GM21390 (cell line): ENCODE measurements around the gene ZNF467.

Source experiments
- ATAC-seq: cut with Tn5 transposase; IDR thresholded peaks from one replicate; pipeline ENCODE4 v1.9.1; 2021; ENCODE audit not compliant: unreplicated experiment

The ZNF467 gene

DNA sequence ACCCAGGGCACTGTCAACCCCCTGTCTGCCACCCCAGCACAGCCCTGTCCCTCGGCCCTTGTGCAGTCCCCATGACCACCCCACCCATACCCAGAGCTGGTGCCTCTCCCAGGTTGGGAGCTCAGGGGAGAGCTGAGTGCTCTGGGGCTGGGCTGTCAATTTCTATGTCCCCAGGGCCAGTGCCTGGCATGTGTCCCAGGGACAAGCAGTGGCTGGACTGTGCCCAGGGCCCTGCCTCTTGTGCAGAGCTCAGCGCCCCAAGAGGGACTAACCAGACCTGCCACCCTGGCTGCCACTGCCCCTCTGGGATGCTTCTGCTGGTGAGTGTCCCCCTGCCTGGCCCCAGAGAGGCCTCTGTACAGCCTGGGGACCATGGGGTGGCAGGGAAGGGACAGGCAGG, 35.8 kb upstream of the ZNF467 start:
- no peak for ATAC-seq

- ATAC-seq, result no peak
Observed at GRCh38 chr7:149808311-149808710, 34.9 kb upstream of the ZNF467 start.

DNA sequence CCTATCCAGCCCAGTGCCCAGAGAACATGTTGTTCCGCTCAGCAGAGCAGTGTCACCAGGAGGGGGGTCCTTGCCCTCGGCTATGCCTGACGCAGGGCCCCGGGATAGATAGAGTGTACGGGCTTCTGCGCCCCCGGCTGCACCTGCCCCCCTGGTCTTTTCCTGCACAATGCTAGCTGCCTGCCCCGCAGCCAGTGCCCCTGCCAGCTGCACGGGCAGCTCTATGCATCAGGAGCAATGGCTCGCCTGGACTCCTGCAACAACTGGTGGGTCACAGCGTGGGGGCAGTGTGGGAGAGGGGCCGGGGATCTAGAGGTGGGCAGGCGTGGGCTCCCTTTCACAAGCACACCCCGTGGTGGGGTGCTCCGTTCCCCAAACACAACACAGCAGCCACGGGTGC, 33.3 kb upstream of the ZNF467 start:
- no peak for ATAC-seq

- no peak for ATAC-seq
Observed at GRCh38 chr7:149804106-149804505, 30.7 kb upstream of the ZNF467 start.

DNA sequence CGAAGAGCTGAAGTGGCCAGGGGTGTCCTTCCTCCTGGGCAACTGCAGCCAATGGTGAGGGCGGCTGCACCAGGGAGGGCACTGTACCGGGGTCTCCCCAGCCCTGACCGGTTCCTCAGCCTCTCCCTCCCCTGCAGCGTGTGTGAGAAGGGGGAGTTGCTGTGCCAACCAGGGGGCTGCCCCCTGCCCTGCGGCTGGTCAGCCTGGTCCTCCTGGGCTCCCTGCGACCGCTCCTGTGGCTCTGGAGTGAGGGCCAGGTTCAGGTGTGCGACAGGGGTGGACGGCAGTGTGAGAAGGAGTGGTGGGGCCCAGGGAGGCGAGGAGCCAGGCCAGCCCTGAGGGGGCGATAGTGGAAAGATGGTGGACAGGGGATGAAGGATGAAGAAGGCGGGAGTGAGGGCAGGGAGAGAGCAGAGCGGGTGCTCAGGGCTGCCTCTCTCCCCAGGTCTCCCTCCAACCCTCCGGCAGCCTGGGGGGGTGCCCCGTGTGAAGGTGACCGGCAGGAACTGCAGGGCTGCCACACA, 30.2 kb upstream of the ZNF467 start:
- no peak for ATAC-seq

DNA sequence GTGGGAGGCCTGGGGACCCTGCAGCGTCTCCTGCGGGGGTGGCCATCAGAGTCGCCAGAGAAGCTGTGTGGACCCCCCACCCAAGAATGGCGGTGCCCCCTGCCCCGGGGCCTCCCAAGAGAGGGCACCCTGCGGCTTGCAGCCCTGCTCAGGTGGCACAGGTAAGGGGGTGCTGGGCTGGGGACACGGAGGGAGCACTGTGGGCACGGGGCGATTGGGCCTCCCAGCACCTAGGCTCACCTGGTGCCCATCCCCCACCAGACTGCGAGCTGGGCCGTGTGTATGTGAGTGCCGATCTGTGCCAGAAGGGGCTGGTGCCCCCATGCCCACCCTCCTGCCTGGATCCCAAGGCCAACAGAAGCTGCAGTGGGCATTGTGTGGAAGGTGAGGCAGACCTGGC, 29.6 kb upstream of the ZNF467 start:
- ATAC-seq, result no peak

DNA sequence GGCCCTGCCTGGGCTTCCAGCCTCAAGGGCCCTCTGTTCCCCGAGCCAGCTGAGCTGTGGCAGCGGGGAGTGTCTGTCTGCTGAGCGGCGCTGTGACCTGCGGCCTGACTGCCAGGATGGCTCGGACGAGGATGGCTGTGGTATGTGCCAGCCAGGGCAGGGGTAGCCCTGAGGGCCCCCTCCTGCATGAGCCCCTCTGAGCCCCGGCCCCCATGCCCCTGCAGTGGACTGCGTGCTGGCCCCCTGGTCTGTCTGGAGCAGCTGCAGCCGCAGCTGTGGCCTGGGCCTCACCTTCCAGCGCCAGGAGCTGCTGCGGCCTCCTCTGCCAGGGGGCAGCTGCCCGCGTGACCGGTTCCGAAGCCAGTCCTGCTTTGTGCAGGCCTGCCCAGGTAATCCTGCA, 28.4 kb upstream of the ZNF467 start:
- ATAC-seq, result no peak

DNA sequence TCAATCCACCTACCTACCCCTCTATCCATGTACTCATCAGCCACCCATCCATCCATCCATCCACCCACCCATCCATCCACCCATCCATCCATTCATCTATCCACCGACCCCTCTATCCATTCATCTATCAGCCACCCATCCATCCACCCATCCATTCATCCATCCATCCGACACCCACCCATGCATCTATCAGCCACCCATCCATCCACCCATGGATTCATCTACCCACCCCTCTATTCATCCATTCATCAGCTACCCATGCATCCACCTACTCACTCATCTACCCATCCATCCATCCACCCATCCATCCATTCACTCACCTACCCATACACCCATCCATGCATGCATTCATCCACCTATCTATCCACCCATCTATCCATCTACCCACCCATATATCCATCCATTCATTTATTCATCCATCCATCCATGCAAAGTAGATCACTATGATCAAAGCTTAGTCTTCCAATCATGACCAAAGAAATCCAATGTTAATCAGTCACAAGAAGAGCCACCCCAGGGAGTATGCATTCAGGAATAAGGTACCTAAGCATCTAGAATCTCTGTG, 27.7 kb upstream of the ZNF467 start:
- ATAC-seq, result no peak

DNA sequence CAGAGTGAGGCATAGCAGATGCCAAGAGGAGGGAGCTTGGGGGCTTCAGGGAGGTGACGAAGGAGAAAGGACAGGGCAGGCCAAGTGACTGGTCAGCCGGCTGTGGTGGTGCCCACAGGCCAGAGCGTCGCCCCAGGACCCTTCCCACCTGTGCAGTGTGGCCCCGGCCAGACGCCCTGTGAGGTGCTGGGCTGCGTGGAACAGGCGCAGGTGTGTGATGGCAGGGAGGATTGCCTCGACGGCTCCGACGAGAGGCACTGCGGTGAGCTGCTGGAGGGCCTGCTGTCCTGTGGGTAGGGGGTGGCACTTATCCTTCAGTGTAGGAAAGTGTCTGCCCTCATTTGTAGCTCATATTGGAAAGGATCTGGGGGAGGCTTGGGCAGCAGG, 26.8 kb upstream of the ZNF467 start:
- ATAC-seq, result no peak

GRCh38 chr7:149799397-149800168, 26.2 kb upstream of the ZNF467 start:
- ATAC-seq, result no peak

DNA sequence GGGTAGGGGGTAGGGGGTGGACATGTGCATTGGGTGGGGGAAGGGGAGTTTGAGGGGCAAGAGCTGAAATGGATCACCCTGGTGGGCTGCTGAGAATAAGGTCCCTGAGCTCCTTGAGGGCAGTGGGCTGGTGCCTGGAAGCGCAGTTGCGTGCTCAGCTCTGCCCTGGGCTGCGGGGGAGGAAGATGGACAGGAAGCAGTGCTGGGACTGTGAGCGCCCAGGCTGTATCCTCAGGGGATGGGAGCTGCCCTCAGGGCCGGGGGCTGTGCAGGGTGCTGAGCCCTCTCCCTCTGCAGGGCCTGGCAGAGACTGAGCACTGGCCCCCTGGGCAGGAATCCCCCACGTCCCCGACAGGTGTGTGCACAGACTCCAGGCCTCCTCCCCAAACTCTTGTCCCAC, 24.4 kb upstream of the ZNF467 start:
- ATAC-seq, result no peak

- ATAC-seq, result no peak
Observed at GRCh38 chr7:149796287-149796860, 23.0 kb upstream of the ZNF467 start.

- ATAC-seq, result no peak
Observed at GRCh38 chr7:149795126-149795525, 21.7 kb upstream of the ZNF467 start.

GRCh38 chr7:149794661-149795060, 21.3 kb upstream of the ZNF467 start:
- ATAC-seq, result no peak

- no peak for ATAC-seq
Observed at GRCh38 chr7:149793261-149793660, 19.9 kb upstream of the ZNF467 start.

DNA sequence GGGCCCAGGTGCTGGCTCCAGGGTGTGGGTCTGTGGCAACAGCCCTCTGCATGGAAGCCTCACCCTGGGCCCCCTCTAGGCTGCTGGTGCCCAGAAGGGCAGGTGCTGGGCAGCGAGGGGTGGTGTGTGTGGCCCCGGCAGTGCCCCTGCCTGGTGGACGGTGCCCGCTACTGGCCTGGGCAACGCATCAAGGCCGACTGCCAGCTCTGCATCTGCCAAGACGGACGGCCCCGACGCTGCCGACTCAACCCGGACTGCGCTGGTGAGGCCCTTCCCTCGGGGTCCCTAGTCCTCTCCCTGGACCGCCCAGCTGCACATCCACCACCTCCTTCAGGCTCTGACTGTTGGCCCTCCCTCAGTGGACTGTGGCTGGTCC, 18.8 kb upstream of the ZNF467 start:
- no peak for ATAC-seq

- no peak for ATAC-seq
Observed at GRCh38 chr7:149791411-149792219, 18.2 kb upstream of the ZNF467 start.

DNA sequence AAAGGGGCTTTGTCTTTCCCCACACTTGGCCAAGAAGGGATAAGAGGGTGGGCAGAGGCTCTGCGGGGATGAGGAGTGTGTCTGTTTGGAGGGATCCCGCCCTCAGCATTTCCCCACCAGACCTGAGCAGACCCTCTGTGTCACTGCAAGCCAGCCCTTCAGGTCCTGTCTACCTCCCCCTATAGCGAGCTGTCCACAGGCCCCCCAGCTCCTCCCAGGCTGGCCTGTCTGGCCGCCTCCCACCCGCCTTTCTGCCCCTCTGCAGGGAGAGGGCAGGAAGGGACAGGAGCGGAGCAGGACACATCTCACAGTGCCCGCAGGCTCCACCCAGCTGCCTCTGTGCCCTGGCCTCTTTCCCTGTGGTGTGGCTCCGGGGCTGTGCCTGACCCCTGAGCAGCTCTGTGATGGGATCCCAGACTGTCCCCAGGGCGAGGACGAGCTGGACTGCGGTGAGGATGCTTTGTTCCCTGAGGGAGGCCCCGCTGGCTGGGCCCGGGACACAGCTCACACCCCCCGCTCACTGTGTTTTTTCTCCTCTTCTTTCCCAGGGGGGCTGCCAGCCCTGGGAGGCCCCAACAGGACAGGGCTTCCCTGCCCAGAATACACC, 17.5 kb upstream of the ZNF467 start:
- no peak for ATAC-seq

DNA sequence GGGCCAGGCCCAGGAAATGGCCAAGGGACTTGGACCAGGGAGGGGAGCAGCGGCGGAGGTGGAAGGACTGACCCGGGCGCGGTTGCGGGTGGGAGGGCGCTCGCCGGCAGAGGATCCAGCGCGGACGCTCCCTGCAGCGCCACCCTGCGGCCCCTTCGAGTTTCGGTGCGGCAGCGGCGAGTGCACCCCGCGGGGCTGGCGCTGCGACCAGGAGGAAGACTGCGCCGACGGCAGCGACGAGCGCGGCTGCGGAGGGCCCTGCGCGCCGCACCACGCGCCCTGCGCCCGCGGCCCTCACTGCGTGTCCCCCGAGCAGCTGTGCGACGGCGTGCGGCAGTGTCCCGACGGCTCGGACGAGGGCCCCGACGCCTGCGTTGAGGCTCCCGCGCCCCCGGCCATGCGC, 16.8 kb upstream of the ZNF467 start:
- ATAC-seq, result no peak

DNA sequence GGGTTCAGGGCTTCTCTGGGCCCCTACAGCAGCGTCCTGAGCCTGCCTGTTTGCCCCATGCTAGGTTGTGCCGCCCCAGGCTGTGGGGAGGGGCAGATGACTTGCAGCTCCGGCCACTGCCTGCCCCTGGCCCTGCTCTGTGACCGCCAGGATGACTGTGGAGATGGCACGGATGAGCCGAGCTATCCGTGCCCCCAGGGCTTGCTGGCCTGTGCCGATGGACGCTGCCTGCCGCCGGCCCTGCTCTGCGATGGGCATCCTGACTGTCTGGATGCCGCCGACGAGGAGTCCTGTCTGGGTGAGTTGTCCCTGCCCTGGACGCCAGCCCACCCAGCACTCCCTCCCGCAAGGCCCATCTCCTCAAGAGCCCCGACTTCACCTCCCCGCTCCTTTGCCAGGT, 15.7 kb upstream of the ZNF467 start:
- no peak for ATAC-seq

DNA sequence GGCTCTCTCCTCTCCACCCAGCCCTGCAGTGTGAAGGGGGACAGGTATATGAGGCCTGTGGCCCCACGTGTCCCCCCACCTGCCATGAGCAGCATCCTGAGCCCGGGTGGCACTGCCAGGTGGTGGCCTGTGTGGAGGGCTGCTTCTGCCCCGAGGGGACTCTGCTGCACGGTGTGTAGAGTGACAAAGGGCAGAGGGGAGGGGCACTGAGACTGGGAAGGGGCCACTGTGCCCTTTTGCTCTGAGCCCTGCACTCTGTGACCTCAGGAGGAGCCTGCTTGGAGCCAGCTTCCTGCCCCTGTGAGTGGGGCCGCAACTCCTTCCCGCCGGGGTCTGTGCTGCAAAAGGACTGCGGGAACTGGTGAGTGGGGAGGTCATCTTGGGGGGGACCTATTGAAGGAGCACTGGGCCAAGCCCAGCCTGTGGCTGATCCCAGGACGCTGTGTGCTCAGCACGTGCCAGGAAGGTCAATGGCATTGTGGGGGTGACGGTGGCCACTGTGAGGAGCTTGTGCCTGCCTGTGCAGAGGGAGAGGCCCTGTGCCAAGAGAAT, 15.0 kb upstream of the ZNF467 start:
- ATAC-seq, result no peak
